H1 (cell line): ENCODE results near the gene KCNIP3.
"Not testable (repeated sequence)": the region's sequence is repeated elsewhere in the genome, so short reads cannot be mapped to it uniquely, and the experiment has no call there.

Experiments used
- ATF3 ChIP-seq: IDR thresholded peaks from 2 replicates; pipeline ENCODE4 v1.6.1; 2011; ENCODE audit warnings: low read depth, mild to moderate bottlenecking, low read length; ENCODE audit not compliant: insufficient read depth
- CEBPB ChIP-seq: IDR thresholded peaks from 2 replicates; pipeline ENCODE4 v1.6.1; 2012; ENCODE audit warnings: low read depth, low read length
- CTCF ChIP-seq, 3 experiments: IDR thresholded peaks; 1 replicate in 2 of 3; 2 replicates in 1 of 3; pipeline versions ENCODE4 v1.5.1 to v1.6.1; 2011; ENCODE audit warnings: low read length in 3 of 3, mild to moderate bottlenecking in 3 of 3, inconsistent platforms in 2 of 3, low read depth in 1 of 3, moderate library complexity in 1 of 3; ENCODE audit not compliant: insufficient read depth in 1 of 3; ENCODE audit errors: control extremely low read depth in 1 of 3
- EZH2 ChIP-seq: fragments of 200-600 bp; sonication (generic); IDR thresholded peaks from 2 replicates; pipeline ENCODE4 v1.7.1; 2012; ENCODE audit warnings: low read depth, mild to moderate bottlenecking, moderate library complexity, low read length, inconsistent platforms; ENCODE audit not compliant: severe bottlenecking
- GABPA ChIP-seq: IDR thresholded peaks from 2 replicates; pipeline ENCODE4 v1.6.1; 2011; ENCODE audit warnings: mild to moderate bottlenecking, low read length, moderate library complexity, borderline replicate concordance; ENCODE audit not compliant: insufficient read depth
- HDAC6 ChIP-seq: IDR thresholded peaks from one replicate; pipeline ENCODE4 v1.7.1; 2012; ENCODE audit warnings: low read depth, mild to moderate bottlenecking, inconsistent platforms, low read length, moderate library complexity
- NRF1 ChIP-seq: IDR thresholded peaks from 2 replicates; pipeline ENCODE4 v1.6.1; 2011; ENCODE audit warnings: mild to moderate bottlenecking, low read depth, low read length, improper control_type of control experiment
- RXRA ChIP-seq: IDR thresholded peaks from 2 replicates; pipeline ENCODE4 v1.6.1; 2011; ENCODE audit warnings: low read depth, mild to moderate bottlenecking, low read length, moderate library complexity; ENCODE audit not compliant: insufficient read depth
- TAF7 ChIP-seq: optimal IDR thresholded peaks from 2 replicates; pipeline ENCODE3; 2011; ENCODE audit warnings: low read depth, mild to moderate bottlenecking, inconsistent platforms, low read length, moderate library complexity, borderline replicate concordance

- not testable (repeated sequence) for TF ChIP-seq GABPA; HDAC6; EZH2; CEBPB; TAF7; ATF3; RXRA; CTCF (IDR thresholded peaks at IDR 0.05; ENCODE audit: control extremely low read depth in 1 of 3, insufficient read depth in 1 of 3, low read depth in 1 of 3, low read length in 3 of 3); NRF1
Measured at GRCh38 chr2:95427196-95427867, 130.2 kb downstream of the KCNIP3 start.
